ENCODE measurements around the gene CPLANE1. TPM values are rescaled to one million over a fixed set of nuclear protein-coding genes. Genes with fewer than 3 reads are reported as not detected.
"Not testable (repeated sequence)": the region's sequence is repeated elsewhere in the genome, so short reads cannot be mapped to it uniquely, and the experiment has no call there.

The CPLANE1 gene
- total and polyA plus RNA-seq, 12 donors: 3.8 to 29.7 (median 12.7) TPM

DNA sequence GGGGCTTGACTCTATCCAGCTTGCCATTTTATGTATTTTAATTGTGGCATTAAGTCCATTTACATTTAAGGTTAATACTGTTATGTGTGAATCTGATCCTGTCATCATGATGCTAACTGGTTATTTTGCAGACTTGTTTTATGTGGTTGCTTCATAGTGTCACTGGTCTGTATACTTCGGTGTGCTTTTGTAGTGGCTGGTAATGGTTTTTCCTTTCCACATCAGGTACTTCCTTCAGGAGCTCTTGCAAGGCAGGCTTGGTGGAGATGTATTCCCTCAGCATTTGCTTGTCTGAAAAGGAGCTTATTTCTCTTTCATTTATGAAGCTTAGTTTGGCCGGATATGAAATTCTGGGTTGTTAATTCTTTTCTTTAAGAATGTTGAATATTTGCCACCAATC, 145.9 kb downstream of the CPLANE1 start:
- Histone ChIP-seq H3K36me3 (replicated peaks in 1 of 2) (peaks cover 0 to 31% of the 10 kb centered on the region in 2 donors), H3K27me3 (no peaks in the 10 kb centered on the region), H3K4me3 (no peak overlapping the region), H3K27ac (no peak overlapping the region), H3K4me1 (replicated peaks in 1 of 2) (no peaks in the 10 kb centered on the region), H3K9me3 (replicated peaks in 1 of 3) (no peaks in the 10 kb centered on the region)
- intact Hi-C loops (cut with DNase I): no loop called here
- WGBS, 4 donors: 94 to 97% (median 97%) methylated on average over 2 of the region's 2 CpGs
- TF ChIP-seq, protein P1, sequence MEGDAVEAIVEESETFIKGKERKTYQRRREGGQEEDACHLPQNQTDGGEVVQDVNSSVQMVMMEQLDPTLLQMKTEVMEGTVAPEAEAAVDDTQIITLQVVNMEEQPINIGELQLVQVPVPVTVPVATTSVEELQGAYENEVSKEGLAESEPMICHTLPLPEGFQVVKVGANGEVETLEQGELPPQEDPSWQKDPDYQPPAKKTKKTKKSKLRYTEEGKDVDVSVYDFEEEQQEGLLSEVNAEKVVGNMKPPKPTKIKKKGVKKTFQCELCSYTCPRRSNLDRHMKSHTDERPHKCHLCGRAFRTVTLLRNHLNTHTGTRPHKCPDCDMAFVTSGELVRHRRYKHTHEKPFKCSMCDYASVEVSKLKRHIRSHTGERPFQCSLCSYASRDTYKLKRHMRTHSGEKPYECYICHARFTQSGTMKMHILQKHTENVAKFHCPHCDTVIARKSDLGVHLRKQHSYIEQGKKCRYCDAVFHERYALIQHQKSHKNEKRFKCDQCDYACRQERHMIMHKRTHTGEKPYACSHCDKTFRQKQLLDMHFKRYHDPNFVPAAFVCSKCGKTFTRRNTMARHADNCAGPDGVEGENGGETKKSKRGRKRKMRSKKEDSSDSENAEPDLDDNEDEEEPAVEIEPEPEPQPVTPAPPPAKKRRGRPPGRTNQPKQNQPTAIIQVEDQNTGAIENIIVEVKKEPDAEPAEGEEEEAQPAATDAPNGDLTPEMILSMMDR (IDR thresholded peaks at IDR 0.05): no peak
- no peak for TF ChIP-seq POLR2A (IDR thresholded peaks at IDR 0.05)
- no peak for DNase-seq

- H3K36me3 ChIP-seq (replicated peaks in 1 of 2); intact Hi-C loops (cut with DNase I); H3K4me3 ChIP-seq; H3K27me3 ChIP-seq; H3K27ac ChIP-seq; H3K9me3 ChIP-seq (replicated peaks in 1 of 3); H3K4me1 ChIP-seq (replicated peaks in 1 of 2); DNase-seq: not testable (repeated sequence)
- WGBS, 4 donors: 95 to 99% (median 98%) methylated on average over 5 of the region's 5 CpGs
Measured at GRCh38 chr5:37099267-37099666, 149.9 kb downstream of the CPLANE1 start.

DNA sequence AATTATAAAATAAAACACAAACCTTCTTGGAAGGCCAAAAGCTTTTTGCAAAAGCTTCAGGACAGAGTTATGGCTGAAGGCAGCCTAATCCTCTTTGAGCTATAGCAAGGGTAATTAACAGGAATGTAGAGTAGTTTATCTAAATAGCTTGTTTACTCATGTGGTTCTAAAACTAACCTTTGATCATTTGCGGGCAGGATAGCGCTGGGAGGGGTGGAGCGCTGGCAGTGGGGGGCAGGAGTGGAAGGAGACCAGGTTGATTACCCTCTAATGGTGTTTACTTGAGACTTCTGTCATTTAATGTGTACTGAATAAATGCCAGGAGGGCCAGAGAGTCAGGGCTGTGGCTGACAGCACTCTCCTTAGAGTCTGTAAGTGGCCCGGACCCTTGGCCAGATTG, 155.4 kb downstream of the CPLANE1 start:
- H3K4me1 ChIP-seq (replicated peaks in 1 of 2); H3K4me3 ChIP-seq; DNase-seq; H3K36me3 ChIP-seq (replicated peaks in 1 of 2); intact Hi-C loops (cut with DNase I); H3K9me3 ChIP-seq (replicated peaks in 1 of 3); H3K27me3 ChIP-seq; H3K27ac ChIP-seq: not testable (repeated sequence)
- 75 to 80% (median 78%) methylated on average over 2 to 4 of the region's 4 CpGs for WGBS, 4 donors

DNA sequence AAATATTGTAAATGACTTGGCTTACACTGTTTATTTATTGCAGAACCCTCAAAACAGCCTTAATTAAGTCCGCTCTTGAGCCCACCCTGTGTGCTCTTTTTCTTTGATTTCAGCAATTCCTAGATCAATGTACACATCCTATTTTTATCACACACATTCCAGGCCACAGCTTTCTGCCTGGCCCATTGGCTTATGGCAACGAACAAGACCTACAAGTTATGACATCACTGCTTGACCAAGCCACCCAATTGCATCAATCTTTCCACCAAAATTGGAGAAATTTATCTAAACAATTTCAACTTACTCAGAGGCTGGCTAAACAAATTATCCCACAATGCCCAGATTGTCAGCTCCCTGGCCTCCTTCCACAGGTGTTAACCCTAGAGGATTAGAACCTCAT, 158.4 kb downstream of the CPLANE1 start:
- WGBS, 4 donors: 88 to 91% (median 90%) methylated on average over 2 of the region's 2 CpGs
- no peaks in the 10 kb centered on the region for H3K27me3 ChIP-seq
- H3K27ac ChIP-seq: no peak overlapping the region
- DNase-seq: no peak
- no peaks in the 10 kb centered on the region for H3K9me3 ChIP-seq (replicated peaks in 1 of 3)
- H3K4me1 ChIP-seq (replicated peaks in 1 of 2): no peaks in the 10 kb centered on the region
- H3K36me3 ChIP-seq (replicated peaks in 1 of 2): no peaks in the 10 kb centered on the region
- TF ChIP-seq, protein P1 (IDR thresholded peaks at IDR 0.05): no peak
- TF ChIP-seq POLR2A (IDR thresholded peaks at IDR 0.05): no peak
- intact Hi-C loops (cut with DNase I): no loop called here
- no peak overlapping the region for H3K4me3 ChIP-seq

GRCh38 chr5:37090123-37090726, 159.0 kb downstream of the CPLANE1 start:
- no peaks in the 10 kb centered on the region for H3K27me3 ChIP-seq
- DNase-seq: no peak
- H3K36me3 ChIP-seq (replicated peaks in 1 of 2): no peaks in the 10 kb centered on the region
- H3K9me3 ChIP-seq (replicated peaks in 1 of 3): no peaks in the 10 kb centered on the region
- intact Hi-C loops (cut with DNase I): no loop called here
- no peak overlapping the region for H3K27ac ChIP-seq
- WGBS, 4 donors: 71 to 77% (median 75%) methylated on average over 7 of the region's 7 CpGs
- H3K4me3 ChIP-seq: no peak overlapping the region
- TF ChIP-seq, protein P1 (IDR thresholded peaks at IDR 0.05): no peak
- TF ChIP-seq POLR2A (IDR thresholded peaks at IDR 0.05): no peak
- H3K4me1 ChIP-seq (replicated peaks in 1 of 2): no peaks in the 10 kb centered on the region

Data from adrenal gland (tissue), 12 donors.